Measurements from ENCODE around the gene OR13C8. TPM values are rescaled to one million over a fixed set of nuclear protein-coding genes. Genes with fewer than 3 reads are reported as not detected.
"Not testable (repeated sequence)": the region's sequence is repeated elsewhere in the genome, so short reads cannot be mapped to it uniquely, and the experiment has no call there.

OR13C8 gene, protein sequence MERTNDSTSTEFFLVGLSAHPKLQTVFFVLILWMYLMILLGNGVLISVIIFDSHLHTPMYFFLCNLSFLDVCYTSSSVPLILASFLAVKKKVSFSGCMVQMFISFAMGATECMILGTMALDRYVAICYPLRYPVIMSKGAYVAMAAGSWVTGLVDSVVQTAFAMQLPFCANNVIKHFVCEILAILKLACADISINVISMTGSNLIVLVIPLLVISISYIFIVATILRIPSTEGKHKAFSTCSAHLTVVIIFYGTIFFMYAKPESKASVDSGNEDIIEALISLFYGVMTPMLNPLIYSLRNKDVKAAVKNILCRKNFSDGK
- not detected for total RNA-seq (2021; fragmentation: NEBNext Ultra II Directional; extraction: Animal tissue kit (Norgen Biotek cat#: 25700))
- long read RNA-seq, result 0 reads

GRCh38 chr9:104568868-104569267 lies at the start of gene OR13C8:
Gene OR13C8 (plus strand): TSS chr9:104569168. CDS start chr9:104569168, 0 bp downstream.
- Mint-ChIP-seq H3K9me3 (peaks cover 40% of the 10 kb centered on the region), H3K27me3 (ENCODE audit: insufficient read depth) (no peaks in the 10 kb centered on the region), H3K27ac (no peak within 1 kb of the TSS), H3K36me3 (ENCODE audit: low read depth) (no peaks in the 10 kb centered on the region), H3K4me1 (ENCODE audit: low read depth) (no peaks in the 10 kb centered on the region), H3K4me3 (no peak within 1 kb of the TSS)
- no peak for DNase-seq
- no peak for TF ChIP-seq CTCF (IDR thresholded peaks at IDR 0.05)

DNA sequence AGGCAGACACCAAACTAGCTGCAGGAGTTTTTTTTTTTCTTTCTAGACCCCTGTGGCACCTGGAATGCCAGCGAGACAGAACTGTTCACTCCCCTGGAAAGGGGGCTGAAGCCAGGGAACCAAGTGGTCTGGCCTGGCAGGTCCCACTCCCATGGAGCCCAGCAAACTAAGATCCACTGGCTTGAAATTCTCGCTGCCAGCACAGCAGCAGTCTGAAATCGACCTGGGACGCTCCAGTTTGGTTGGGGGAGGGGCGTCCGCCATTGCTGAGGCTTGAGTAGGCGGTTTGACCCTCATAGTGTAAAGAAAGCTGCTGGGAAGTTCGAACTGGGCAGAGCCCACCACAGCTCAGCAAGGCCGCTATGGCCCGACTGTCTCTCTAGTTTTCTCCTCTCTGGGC lies 48.7 kb upstream of the OR13C8 start:
- H3K4me3 Mint-ChIP-seq; H3K27me3 Mint-ChIP-seq (ENCODE audit: insufficient read depth); H3K4me1 Mint-ChIP-seq (ENCODE audit: low read depth); H3K36me3 Mint-ChIP-seq (ENCODE audit: low read depth); H3K27ac Mint-ChIP-seq; DNase-seq: not testable (repeated sequence)
- H3K9me3 Mint-ChIP-seq, result peaks cover 39% of the 10 kb centered on the region

- DNase-seq, result no peak
- Mint-ChIP-seq H3K27ac (no peak within 1 kb of the TSS), H3K27me3 (ENCODE audit: insufficient read depth) (no peaks in the 10 kb centered on the region), H3K4me3 (no peak within 1 kb of the TSS), H3K36me3 (ENCODE audit: low read depth) (no peaks in the 10 kb centered on the region), H3K9me3 (peaks cover 31% of the 10 kb centered on the region), H3K4me1 (ENCODE audit: low read depth) (no peaks in the 10 kb centered on the region)
- TF ChIP-seq CTCF (IDR thresholded peaks at IDR 0.05), result no peak
Measured at GRCh38 chr9:104527109-104527508, 41.9 kb upstream of the OR13C8 start, which contains the start of gene OR13C4. Gene OR13C4 (minus strand): TSS chr9:104527209. CDS start chr9:104527209, 0 bp downstream.

- Mint-ChIP-seq H3K27me3 (ENCODE audit: insufficient read depth) (no peaks in the 10 kb centered on the region), H3K36me3 (ENCODE audit: low read depth) (no peaks in the 10 kb centered on the region), H3K9me3 (peaks cover 24% of the 10 kb centered on the region), H3K4me1 (ENCODE audit: low read depth) (no peaks in the 10 kb centered on the region), H3K27ac (no peak within 1 kb of the TSS), H3K4me3 (no peak within 1 kb of the TSS)
- no peak for DNase-seq
- no peak for TF ChIP-seq CTCF (IDR thresholded peaks at IDR 0.05)
Measured at GRCh38 chr9:104536756-104537155, 32.2 kb upstream of the OR13C8 start, which contains the start of gene OR13C3. Gene OR13C3 (minus strand): TSS chr9:104536856. CDS start chr9:104536723, 133 bp downstream.

DNA sequence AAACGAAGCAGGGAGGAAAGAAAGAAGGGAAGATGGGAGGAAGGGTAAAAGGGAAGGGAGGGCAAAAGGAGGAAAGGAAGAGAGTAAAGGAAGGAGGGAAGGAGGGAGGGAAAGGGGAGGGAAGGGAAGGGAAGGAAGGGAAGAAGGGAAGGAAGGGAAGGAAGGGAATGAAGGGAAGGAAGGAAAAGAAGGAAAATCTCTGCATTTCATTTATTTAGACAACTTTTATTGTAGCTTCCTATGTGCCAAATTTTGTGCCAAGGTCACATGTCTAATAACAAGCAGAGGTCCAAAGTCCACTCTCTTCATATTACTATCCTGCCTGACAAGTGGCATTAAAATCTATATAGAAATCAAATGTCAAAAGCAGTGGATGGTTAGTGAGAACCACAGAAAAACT lies 29.7 kb upstream of the OR13C8 start:
- Mint-ChIP-seq H3K36me3 (ENCODE audit: low read depth) (no peaks in the 10 kb centered on the region), H3K4me1 (ENCODE audit: low read depth) (no peaks in the 10 kb centered on the region), H3K4me3 (no peak overlapping the region), H3K27ac (no peak overlapping the region), H3K9me3 (peaks cover 14% of the 10 kb centered on the region), H3K27me3 (ENCODE audit: insufficient read depth) (no peaks in the 10 kb centered on the region)
- DNase-seq, result no peak
- no peak for TF ChIP-seq CTCF (IDR thresholded peaks at IDR 0.05)

GRCh38 chr9:104544644-104545043 lies 24.3 kb upstream of the OR13C8 start:
- H3K9me3 Mint-ChIP-seq, result peaks cover 6% of the 10 kb centered on the region; the same call in 1 of the 2 replicates
- no peak for DNase-seq
- H3K4me1 Mint-ChIP-seq (ENCODE audit: low read depth), result no peaks in the 10 kb centered on the region
- H3K36me3 Mint-ChIP-seq (ENCODE audit: low read depth), result no peaks in the 10 kb centered on the region
- no peak for TF ChIP-seq CTCF (IDR thresholded peaks at IDR 0.05)
- no peak overlapping the region for H3K27ac Mint-ChIP-seq
- no peaks in the 10 kb centered on the region for H3K27me3 Mint-ChIP-seq (ENCODE audit: insufficient read depth)
- no peak overlapping the region for H3K4me3 Mint-ChIP-seq

Measured in HFFc6 (cell line).